ENCODE measurements around the gene TUT1.

DNA sequence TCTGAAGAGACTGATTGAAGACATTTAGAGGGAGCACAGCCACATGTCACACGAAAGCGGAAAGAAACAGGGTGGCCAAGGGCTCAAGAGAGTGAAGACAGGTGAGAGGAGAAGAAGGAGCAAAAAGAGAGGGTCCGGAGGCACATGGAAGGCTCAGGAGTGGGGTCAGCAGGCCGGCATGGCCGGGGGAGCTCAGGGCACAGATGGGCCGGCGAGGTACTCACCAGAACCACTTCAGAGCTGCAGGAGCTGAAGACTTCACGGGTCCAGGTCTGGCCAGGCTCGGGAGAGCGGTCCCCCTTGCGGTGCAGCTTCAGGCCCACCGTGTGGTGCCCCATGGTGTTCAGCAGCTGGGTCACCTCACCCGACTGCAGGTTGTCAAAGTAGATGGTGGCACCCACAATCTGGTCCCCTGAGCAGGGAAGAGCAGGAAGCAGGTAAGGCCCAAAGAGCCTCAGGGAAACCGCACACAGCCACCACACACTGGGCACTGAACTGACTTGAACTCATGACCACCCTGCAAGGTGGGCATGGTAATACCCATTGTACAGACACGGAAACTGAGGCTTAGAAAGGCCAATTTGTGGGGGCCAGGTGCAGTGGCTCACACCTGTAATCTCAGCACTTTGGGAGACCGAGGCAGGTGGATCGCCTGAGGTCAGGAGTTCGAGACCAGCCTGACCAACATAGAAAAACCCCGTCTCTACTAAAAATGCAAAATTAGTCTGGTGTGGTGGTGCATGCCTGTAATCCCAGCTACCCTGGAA, 56.4 kb downstream of the TUT1 start:
- TF ChIP-seq ATF3 (CRISPR knock-in tag; conservative IDR thresholded peaks at IDR 0.05) (no peak), CREB1 (CRISPR knock-in tag; IDR thresholded peaks at IDR 0.05) (no peak), HMGXB4 (CRISPR knock-in tag; IDR thresholded peaks at IDR 0.05) (no peak), ATF2 (CRISPR knock-in tag; IDR thresholded peaks at IDR 0.05; ENCODE audit: borderline replicate concordance, low read depth) (no peak), TP53 (CRISPR knock-in tag; IDR thresholded peaks at IDR 0.05) (no peak), E2F5 (CRISPR knock-in tag; IDR thresholded peaks at IDR 0.05) (no peak), ZNF532 (CRISPR knock-in tag; IDR thresholded peaks at IDR 0.05; ENCODE audit: borderline replicate concordance) (no peak), FOXJ3 (CRISPR knock-in tag; IDR thresholded peaks at IDR 0.05; ENCODE audit: borderline replicate concordance) (no peak)
- TF ChIP-seq, protein P1, sequence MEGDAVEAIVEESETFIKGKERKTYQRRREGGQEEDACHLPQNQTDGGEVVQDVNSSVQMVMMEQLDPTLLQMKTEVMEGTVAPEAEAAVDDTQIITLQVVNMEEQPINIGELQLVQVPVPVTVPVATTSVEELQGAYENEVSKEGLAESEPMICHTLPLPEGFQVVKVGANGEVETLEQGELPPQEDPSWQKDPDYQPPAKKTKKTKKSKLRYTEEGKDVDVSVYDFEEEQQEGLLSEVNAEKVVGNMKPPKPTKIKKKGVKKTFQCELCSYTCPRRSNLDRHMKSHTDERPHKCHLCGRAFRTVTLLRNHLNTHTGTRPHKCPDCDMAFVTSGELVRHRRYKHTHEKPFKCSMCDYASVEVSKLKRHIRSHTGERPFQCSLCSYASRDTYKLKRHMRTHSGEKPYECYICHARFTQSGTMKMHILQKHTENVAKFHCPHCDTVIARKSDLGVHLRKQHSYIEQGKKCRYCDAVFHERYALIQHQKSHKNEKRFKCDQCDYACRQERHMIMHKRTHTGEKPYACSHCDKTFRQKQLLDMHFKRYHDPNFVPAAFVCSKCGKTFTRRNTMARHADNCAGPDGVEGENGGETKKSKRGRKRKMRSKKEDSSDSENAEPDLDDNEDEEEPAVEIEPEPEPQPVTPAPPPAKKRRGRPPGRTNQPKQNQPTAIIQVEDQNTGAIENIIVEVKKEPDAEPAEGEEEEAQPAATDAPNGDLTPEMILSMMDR (IDR thresholded peaks at IDR 0.05), result no peak
- TF ChIP-seq, protein P2, sequence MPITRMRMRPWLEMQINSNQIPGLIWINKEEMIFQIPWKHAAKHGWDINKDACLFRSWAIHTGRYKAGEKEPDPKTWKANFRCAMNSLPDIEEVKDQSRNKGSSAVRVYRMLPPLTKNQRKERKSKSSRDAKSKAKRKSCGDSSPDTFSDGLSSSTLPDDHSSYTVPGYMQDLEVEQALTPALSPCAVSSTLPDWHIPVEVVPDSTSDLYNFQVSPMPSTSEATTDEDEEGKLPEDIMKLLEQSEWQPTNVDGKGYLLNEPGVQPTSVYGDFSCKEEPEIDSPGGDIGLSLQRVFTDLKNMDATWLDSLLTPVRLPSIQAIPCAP (CRISPR knock-in tag; IDR thresholded peaks at IDR 0.05), result no peak
- TF ChIP-seq, protein P3, sequence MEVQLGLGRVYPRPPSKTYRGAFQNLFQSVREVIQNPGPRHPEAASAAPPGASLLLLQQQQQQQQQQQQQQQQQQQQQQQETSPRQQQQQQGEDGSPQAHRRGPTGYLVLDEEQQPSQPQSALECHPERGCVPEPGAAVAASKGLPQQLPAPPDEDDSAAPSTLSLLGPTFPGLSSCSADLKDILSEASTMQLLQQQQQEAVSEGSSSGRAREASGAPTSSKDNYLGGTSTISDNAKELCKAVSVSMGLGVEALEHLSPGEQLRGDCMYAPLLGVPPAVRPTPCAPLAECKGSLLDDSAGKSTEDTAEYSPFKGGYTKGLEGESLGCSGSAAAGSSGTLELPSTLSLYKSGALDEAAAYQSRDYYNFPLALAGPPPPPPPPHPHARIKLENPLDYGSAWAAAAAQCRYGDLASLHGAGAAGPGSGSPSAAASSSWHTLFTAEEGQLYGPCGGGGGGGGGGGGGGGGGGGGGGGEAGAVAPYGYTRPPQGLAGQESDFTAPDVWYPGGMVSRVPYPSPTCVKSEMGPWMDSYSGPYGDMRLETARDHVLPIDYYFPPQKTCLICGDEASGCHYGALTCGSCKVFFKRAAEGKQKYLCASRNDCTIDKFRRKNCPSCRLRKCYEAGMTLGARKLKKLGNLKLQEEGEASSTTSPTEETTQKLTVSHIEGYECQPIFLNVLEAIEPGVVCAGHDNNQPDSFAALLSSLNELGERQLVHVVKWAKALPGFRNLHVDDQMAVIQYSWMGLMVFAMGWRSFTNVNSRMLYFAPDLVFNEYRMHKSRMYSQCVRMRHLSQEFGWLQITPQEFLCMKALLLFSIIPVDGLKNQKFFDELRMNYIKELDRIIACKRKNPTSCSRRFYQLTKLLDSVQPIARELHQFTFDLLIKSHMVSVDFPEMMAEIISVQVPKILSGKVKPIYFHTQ (CRISPR knock-in tag; IDR thresholded peaks at IDR 0.05), result no peak
